Right atrium auricular region (tissue), 2 donors: Measurements from ENCODE around the gene RRP9. TPM values are rescaled to one million over a fixed set of nuclear protein-coding genes. Genes with fewer than 3 reads are reported as not detected.

ENCODE experiments used
- DNase-seq: peaks from one replicate; pipeline ENCODE4 v3.0.0-alpha.2; 2019; ENCODE audit warnings: low spot score
- H3K27ac ChIP-seq, 2 donors: fragments of 200-600 bp; sonication (generic); 1 replicate in 1 of 2; 2 replicates in 1 of 2; pipeline ENCODE4 v1.5.1; 2016 to 2019
- H3K27me3 ChIP-seq, 2 donors: fragments of 200-600 bp; sonication (generic); one replicate each; pipeline versions ENCODE4 v1.5.1 to v1.6.0; 2017 to 2019
- H3K36me3 ChIP-seq: fragments of 200-600 bp; sonication (generic); one replicate; pipeline ENCODE4 v1.5.1; 2016
- H3K4me1 ChIP-seq, 2 donors: fragments of 200-600 bp; sonication (generic); one replicate each; pipeline versions ENCODE4 v1.5.1 to v1.6.0; 2017 to 2019
- H3K4me3 ChIP-seq, 2 donors: fragments of 200-600 bp; sonication (generic); 1 replicate in 1 of 2; 2 replicates in 1 of 2; pipeline ENCODE4 v1.5.1; 2017 to 2019; ENCODE audit warnings: mild to moderate bottlenecking in 1 of 2, moderate library complexity in 1 of 2
- H3K9me3 ChIP-seq, 2 donors: fragments of 200-600 bp; sonication (generic); one replicate each; pipeline ENCODE4 v1.5.1; 2019
- CTCF ChIP-seq, 2 donors: fragments of 200-600 bp; sonication (generic); IDR thresholded peaks; one replicate each; pipeline ENCODE4 v1.5.1; 2019; ENCODE audit warnings: antibody characterized with exemption in 2 of 2
- total RNA-seq, 2 donors: library from RNA; depleted of rRNA; stranded (reverse); fragments of >200 nt; gene quantifications; one replicate each; pipeline ENCODE4 v1.1.0, GENCODE V29; 2016

The RRP9 gene
- total RNA-seq, 2 donors from 2014 or later = 6.3 to 11.1 TPM

GRCh38 chr3:51960386-51960785 lies 18.7 kb upstream of the RRP9 start:
- peaks cover 39% of the 10 kb centered on the region for H3K36me3 ChIP-seq
- no peak for DNase-seq
- no peak for TF ChIP-seq CTCF (IDR thresholded peaks at IDR 0.05)
- no peak overlapping the region for H3K4me3 ChIP-seq
- H3K4me1 ChIP-seq = peaks cover 0 to 59% of the 10 kb centered on the region in 2 donors
- H3K27me3 ChIP-seq = no peaks in the 10 kb centered on the region
- no peak overlapping the region for H3K27ac ChIP-seq
- H3K9me3 ChIP-seq = no peaks in the 10 kb centered on the region

DNA sequence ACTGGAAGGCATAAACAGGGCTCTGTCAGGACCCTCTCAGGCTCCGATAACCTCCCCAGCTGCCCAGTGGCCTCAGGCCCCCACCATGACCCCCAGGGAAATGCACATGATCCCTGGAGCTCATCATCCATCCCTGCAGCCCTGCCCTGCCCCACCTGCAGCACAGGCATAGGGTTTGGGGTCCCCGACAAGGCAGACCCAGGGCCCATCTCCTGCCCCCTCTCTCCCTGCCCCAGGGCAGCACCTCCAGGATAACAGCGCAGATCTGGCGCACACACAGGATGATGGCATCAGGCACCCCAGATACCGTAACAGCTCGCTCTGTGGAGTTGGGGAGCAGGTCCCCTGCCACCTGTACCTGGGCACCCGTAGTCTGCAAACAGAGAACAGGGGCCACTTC lies 17.9 kb upstream of the RRP9 start:
- Histone ChIP-seq H3K4me3 (no peak overlapping the region), H3K9me3 (no peaks in the 10 kb centered on the region), H3K27ac (no peak overlapping the region), H3K4me1 (peaks cover 0 to 57% of the 10 kb centered on the region in 2 donors), H3K27me3 (no peaks in the 10 kb centered on the region), H3K36me3 (peaks cover 39% of the 10 kb centered on the region)
- no peak for DNase-seq
- TF ChIP-seq CTCF (IDR thresholded peaks at IDR 0.05) = no peak

DNA sequence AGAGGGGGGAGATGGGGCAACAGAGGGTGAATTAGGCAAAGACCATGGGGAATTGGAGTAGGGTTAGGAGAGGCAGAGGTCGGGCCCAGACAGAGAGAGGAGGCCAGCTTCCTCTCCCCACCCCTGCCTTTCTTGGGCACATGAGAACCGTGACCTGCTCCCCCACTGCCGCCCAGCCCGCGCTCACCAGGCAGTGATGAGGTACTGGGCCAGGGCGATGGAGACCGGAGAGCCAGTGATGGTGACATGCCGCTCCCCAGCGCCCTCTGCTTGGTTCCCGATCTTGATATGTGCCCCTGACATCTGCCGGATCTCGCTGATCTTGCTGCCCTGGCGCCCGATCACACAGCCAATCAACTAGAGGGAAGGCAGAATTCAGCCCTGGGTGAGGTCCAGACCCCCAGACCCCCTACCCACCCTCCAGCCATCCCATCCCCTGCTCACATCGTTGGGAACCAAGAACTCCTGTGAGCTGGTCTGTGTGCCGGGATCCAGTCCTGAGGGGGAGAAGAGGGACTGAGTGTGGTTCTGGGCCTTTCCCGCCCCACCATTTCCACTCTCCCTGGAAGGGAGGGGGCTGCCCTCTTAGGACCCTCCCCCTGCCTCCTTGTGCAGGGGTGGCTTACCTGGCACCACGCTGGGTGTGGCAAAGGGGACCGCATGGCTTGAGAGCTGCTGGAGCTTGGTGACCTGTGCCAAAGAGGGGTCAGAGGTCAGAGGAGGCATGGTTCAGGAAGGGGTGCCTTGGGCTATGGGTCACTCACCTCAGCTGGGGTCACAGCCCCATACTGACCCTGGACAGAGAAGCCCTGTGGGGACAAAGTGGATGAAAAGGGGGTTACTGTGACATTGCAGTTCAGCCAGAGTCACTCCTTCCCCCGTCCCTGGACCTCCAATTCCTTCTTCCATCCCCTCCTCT lies 17.2 kb upstream of the RRP9 start:
- Histone ChIP-seq H3K36me3 (peaks cover 39% of the 10 kb centered on the region), H3K4me3 (no peak overlapping the region), H3K9me3 (no peaks in the 10 kb centered on the region), H3K27me3 (no peaks in the 10 kb centered on the region), H3K27ac (no peak overlapping the region), H3K4me1 (peaks cover 0 to 50% of the 10 kb centered on the region in 2 donors)
- no peak for TF ChIP-seq CTCF (IDR thresholded peaks at IDR 0.05)
- no peak for DNase-seq

DNA sequence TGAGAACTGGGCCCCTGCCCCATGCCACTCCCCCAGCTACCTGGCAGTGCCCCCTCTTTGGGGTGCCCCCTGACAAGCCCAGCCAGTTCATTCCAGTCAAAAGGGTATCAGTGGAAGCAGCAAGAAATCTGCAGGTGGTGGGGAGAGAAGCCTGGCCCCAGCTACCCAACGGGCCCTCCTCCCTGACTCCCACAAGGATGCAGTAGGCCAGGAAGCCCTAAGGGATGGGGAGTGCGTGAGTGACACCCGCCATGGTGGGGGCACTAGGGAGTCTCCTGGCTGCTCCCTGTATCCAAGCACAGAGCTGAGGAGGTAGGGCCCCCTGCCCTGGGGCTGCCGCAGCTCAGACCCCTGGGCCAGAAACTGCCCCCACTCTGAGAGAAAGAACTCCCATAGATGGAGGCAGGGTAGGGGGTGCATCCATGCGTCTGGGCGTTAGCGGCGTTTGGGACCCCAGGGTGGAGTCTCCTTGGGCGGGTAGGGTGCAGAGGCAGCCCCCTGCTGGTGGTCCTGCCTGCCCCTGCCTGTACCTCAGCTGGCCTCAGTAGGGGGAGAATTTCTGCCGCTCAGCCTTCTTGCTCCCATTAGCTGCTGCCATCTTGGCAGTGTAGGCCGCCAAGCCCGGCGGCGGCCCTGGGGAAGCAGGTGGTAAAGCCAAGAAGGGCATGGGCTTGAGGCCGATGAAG lies 16.0 kb upstream of the RRP9 start:
- Histone ChIP-seq H3K4me1 (peaks cover 0 to 38% of the 10 kb centered on the region in 2 donors), H3K9me3 (no peaks in the 10 kb centered on the region), H3K27me3 (no peaks in the 10 kb centered on the region), H3K27ac (no peak overlapping the region), H3K4me3 (no peak overlapping the region), H3K36me3 (peaks cover 39% of the 10 kb centered on the region)
- no peak for TF ChIP-seq CTCF (IDR thresholded peaks at IDR 0.05)
- no peak for DNase-seq

DNA sequence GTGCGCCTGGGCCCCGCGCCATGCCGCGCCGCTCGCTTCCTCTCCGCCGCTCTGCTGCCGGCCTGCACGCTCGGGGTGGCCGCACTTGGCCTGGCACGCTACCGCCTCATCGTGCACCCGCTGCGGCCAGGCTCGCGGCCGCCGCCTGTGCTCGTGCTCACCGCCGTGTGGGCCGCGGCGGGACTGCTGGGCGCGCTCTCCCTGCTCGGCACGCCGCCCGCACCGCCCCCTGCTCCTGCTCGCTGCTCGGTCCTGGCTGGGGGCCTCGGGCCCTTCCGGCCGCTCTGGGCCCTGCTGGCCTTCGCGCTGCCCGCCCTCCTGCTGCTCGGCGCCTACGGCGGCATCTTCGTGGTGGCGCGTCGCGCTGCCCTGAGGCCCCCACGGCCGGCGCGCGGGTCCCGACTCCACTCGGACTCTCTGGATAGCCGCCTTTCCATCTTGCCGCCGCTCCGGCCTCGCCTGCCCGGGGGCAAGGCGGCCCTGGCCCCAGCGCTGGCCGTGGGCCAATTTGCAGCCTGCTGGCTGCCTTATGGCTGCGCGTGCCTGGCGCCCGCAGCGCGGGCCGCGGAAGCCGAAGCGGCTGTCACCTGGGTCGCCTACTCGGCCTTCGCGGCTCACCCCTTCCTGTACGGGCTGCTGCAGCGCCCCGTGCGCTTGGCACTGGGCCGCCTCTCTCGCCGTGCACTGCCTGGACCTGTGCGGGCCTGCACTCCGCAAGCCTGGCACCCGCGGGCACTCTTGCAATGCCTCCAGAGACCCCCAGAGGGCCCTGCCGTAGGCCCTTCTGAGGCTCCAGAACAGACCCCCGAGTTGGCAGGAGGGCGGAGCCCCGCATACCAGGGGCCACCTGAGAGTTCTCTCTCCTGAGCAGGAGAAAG lies 14.4 kb upstream of the RRP9 start:
- H3K36me3 ChIP-seq = peaks cover 39% of the 10 kb centered on the region
- peak; percentile 38 to 52 for TF ChIP-seq CTCF (IDR thresholded peaks at IDR 0.05)
- H3K9me3 ChIP-seq = no peaks in the 10 kb centered on the region
- H3K4me1 ChIP-seq = peaks cover 0 to 22% of the 10 kb centered on the region in 2 donors
- H3K4me3 ChIP-seq = peak overlapping the region; percentile 18 to 48
- DNase-seq = no peak
- no peaks in the 10 kb centered on the region for H3K27me3 ChIP-seq
- H3K27ac ChIP-seq = peak overlapping the region; percentile 71 to 76
